Calu3 (cell line): Measurements from ENCODE around the gene SMC6. TPM values are rescaled to one million over a fixed set of nuclear protein-coding genes. Genes with fewer than 3 reads are reported as not detected.

Experiments
- BruUV-seq: library from RNA; stranded (reverse); fragments of 400-500 nt; replicated peaks from 2 replicates; lab custom pipeline; 2021; lab: Mats Ljungman, UMichigan
- CTCF ChIA-PET: fragments of 300-600 bp; sonication (Branson Sonifier 250); formaldehyde crosslinking; loops from one replicate; lab custom pipeline; 2022; ENCODE audit warnings: antibody characterized with exemption; lab: Charles Lee
- DNase-seq: peaks from one replicate; pipeline ENCODE4 v3.0.0; 2022
- H3K27ac Mint-ChIP-seq: one replicate; pipeline ENCODE4 v1.8.0; 2022; ENCODE audit warnings: mixed read lengths; ENCODE audit not compliant: unreplicated experiment
- H3K27me3 Mint-ChIP-seq: one replicate; pipeline ENCODE4 v1.8.0; 2022; ENCODE audit warnings: mixed read lengths; ENCODE audit not compliant: unreplicated experiment
- H3K36me3 Mint-ChIP-seq: one replicate; pipeline ENCODE4 v1.8.0; 2022; ENCODE audit warnings: mild to moderate bottlenecking, moderate library complexity, mixed read lengths; ENCODE audit not compliant: insufficient read depth, unreplicated experiment
- H3K4me1 Mint-ChIP-seq: one replicate; pipeline ENCODE4 v1.8.0; 2022; ENCODE audit warnings: mild to moderate bottlenecking, low read depth, mixed read lengths; ENCODE audit not compliant: unreplicated experiment
- H3K4me3 Mint-ChIP-seq: one replicate; pipeline ENCODE4 v1.8.0; 2022; ENCODE audit warnings: mild to moderate bottlenecking, low read depth, moderate library complexity, mixed read lengths; ENCODE audit not compliant: unreplicated experiment
- H3K9me3 Mint-ChIP-seq: one replicate; pipeline ENCODE4 v1.8.0; 2022; ENCODE audit warnings: low read depth, mixed read lengths; ENCODE audit not compliant: unreplicated experiment
- intact Hi-C: fragments of 100-400 bp; cut with micrococcal nuclease; formaldehyde crosslinking; loops from one replicate; pipeline ENCODE4 v1.10.0; 2022; ENCODE audit not compliant: unreplicated experiment
- total RNA-seq: library from RNA; stranded (reverse); gene quantifications from 2 replicates; pipeline ENCODE4 v1.2.3, GENCODE V29; 2022
- TF ChIP-seq, protein P1 (sequence below): fragments of 200-600 bp; IDR thresholded peaks from one replicate; pipeline ENCODE4 v1.8.0; 2022; ENCODE audit warnings: antibody characterized with exemption; ENCODE audit not compliant: unreplicated experiment

Gene SMC6
- total RNA-seq, 1 experiment from 2014 or later: 31.6 TPM

DNA sequence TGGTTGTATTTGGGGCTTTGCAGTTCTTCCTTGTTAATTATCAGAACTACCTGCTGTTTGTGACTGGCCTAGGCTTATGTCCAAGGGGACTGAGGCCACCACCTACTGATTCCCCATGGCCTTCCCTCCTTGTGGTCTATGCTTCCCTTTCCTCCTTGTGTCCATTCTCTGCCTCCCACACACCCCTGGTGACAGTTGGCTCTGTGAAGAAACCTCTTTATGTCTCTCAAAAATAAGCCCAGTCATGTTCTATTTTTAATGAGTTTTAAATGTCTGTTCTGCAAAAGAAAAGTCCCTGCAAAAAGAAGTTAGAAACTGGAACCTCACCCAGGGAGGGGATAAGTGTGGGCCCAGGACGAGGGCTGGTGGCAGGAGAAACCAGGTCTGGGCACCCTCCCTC lies 105.0 kb downstream of the SMC6 start:
- no TSS peak for BruUV-seq
- intact Hi-C loops: loop anchor here (10.0 kb wide), 1 partner anchor 874 kb away; no protein-coding TSS in a partner anchor

DNA sequence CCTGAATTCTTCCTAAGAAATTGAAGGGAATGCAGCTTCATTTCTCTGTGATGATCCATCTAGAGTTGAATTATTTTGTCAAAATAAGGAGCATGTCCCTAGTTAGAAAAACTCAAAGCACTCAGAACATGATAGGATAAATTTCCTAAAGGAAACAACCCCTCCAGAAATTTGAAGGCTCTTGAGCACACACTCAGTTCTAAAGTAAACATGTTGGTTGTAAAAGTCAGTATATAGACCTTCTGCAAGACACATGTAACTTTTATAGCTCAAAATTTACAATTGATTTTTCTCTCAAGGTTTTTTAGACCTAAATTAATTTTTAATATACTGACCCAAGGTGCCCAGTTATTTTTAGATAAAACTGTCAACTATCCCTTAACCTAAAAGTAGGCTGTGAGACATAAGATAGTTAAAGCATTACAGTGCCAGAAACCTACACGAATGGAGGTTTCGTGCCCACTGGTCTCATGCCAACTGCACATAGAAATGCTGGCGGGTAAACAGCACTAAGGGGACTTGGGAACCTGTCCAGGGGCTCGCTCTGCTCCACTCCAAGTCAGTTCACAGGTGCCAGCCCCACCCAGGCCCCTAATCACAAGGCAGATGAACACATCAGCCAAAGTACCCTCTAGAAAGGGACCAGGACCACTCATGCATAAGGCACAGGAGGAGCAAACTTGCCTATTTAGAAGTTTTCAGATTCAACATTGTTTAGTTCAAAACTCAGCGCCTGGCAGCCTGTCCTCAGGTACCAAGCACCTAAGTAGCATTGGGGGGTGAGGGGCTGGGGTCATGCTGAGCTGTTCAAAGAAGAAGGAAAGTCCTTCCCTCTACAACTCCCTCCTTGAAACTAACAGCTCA lies 106.5 kb downstream of the SMC6 start:
- no TSS peak for BruUV-seq
- no peaks in the 10 kb centered on the region for H3K27me3 Mint-ChIP-seq
- intact Hi-C loops: loop anchor here (10.0 kb wide), 1 partner anchor 872 kb away; no protein-coding TSS in a partner anchor
- TF ChIP-seq, protein P1, sequence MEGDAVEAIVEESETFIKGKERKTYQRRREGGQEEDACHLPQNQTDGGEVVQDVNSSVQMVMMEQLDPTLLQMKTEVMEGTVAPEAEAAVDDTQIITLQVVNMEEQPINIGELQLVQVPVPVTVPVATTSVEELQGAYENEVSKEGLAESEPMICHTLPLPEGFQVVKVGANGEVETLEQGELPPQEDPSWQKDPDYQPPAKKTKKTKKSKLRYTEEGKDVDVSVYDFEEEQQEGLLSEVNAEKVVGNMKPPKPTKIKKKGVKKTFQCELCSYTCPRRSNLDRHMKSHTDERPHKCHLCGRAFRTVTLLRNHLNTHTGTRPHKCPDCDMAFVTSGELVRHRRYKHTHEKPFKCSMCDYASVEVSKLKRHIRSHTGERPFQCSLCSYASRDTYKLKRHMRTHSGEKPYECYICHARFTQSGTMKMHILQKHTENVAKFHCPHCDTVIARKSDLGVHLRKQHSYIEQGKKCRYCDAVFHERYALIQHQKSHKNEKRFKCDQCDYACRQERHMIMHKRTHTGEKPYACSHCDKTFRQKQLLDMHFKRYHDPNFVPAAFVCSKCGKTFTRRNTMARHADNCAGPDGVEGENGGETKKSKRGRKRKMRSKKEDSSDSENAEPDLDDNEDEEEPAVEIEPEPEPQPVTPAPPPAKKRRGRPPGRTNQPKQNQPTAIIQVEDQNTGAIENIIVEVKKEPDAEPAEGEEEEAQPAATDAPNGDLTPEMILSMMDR: no peak
- H3K27ac Mint-ChIP-seq: no peak overlapping the region
- peaks cover 10% of the 10 kb centered on the region for H3K4me1 Mint-ChIP-seq
- no peaks in the 10 kb centered on the region for H3K9me3 Mint-ChIP-seq
- H3K36me3 Mint-ChIP-seq: no peaks in the 10 kb centered on the region
- CTCF ChIA-PET: interaction anchor here (1.6 kb wide), 1 partner anchor 8 kb away, joined by 3 read pairs; no protein-coding TSS in a partner anchor
- DNase-seq: no peak
- H3K4me3 Mint-ChIP-seq: no peak overlapping the region

More for the DNA sequence above, 105.0 kb downstream of the SMC6 start:
- Mint-ChIP-seq H3K36me3 (no peaks in the 10 kb centered on the region), H3K27ac (no peak overlapping the region), H3K4me3 (no peak overlapping the region), H3K27me3 (no peaks in the 10 kb centered on the region), H3K4me1 (no peaks in the 10 kb centered on the region), H3K9me3 (no peaks in the 10 kb centered on the region)
- CTCF ChIA-PET: no interaction called here
- TF ChIP-seq, protein P1: no peak
- DNase-seq: no peak

DNA sequence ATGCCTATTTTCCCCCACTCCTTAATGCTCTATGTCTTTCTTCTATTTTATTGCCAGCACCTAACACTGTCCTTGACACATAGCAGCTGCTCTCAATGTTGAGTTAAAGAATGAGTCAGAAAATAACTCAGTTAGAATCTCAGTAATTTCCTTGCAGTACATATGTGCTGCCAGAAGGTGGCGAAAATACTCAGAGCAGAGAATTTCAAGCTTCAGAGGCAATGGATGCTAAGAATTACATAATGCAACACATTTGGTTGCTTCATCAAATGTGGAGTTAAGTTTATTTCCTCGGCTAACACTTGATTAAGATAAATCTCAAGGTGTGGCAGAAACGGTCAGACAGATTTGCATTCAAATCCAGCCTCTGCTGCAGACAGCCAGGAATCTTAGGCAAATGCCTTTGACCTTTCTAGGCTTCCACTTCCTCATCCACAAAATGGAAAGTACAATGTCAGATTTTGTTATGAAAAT lies 107.5 kb downstream of the SMC6 start:
- no peak overlapping the region for H3K27ac Mint-ChIP-seq
- no TSS peak for BruUV-seq
- H3K36me3 Mint-ChIP-seq: no peaks in the 10 kb centered on the region
- no peaks in the 10 kb centered on the region for H3K9me3 Mint-ChIP-seq
- CTCF ChIA-PET: interaction anchor here (0.6 to 2.5 kb wide), 5 partner anchors 8 to 1624 kb away, joined by 3 to 12 read pairs (median 3); no protein-coding TSS in a partner anchor
- intact Hi-C loops: loop anchor here (10.0 kb wide), 1 partner anchor 871 kb away; no protein-coding TSS in a partner anchor
- peaks cover 10% of the 10 kb centered on the region for H3K4me1 Mint-ChIP-seq
- no peak overlapping the region for H3K4me3 Mint-ChIP-seq
- peak; percentile 60 for DNase-seq
- TF ChIP-seq, protein P1: peak; percentile 65
- no peaks in the 10 kb centered on the region for H3K27me3 Mint-ChIP-seq

DNA sequence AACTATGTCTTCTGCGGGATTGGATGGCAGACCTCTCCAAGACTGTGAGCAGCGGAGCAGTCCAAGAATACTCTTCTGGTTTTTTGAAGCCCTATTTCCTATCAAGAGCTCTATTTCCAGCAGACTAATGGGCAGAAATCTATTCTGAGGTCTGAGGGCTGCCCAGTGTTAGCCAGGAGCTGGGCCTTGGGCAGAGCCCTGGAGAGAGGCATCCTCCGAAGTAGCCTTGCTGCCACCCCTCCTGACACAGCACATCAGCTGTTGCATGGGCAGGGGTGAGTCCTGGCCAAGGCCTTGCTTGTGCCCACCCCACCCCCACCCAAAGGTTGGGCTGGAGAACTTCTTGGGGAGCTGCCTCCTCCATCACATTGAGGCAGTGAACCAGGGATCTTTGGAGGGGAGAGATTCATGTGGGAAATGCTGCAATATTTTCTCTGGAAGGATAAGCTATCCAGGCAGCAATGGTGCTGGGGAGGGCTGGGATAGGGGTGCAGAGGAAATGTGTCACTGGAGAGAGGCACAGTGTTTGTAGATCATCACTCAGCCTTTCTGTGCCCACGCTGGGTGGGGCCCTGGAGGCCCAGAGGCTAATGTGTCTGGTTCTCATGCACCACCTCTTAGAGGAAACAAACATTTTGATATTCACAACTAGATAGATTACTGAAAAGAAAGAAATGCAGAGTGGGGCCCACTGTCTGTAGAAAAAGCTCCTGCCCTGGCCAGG lies 108.5 kb downstream of the SMC6 start:
- TF ChIP-seq, protein P1: no peak
- intact Hi-C loops: loop anchor here (10.0 kb wide), 1 partner anchor 870 kb away; no protein-coding TSS in a partner anchor
- Mint-ChIP-seq H3K36me3 (no peaks in the 10 kb centered on the region), H3K27me3 (no peaks in the 10 kb centered on the region), H3K4me3 (no peak overlapping the region), H3K4me1 (peaks cover 10% of the 10 kb centered on the region), H3K27ac (no peak overlapping the region), H3K9me3 (no peaks in the 10 kb centered on the region)
- no TSS peak for BruUV-seq
- no peak for DNase-seq
- CTCF ChIA-PET: interaction anchor here (1.1 to 2.5 kb wide), 3 partner anchors 9 to 26 kb away, joined by 3 to 12 read pairs (median 3); no protein-coding TSS in a partner anchor
